GM19023 (cell line): Measurements from ENCODE around the gene KRTAP20-2.

Experiments used
- ATAC-seq: cut with Tn5 transposase; IDR thresholded peaks from one replicate; pipeline ENCODE4 v1.9.1; 2021; ENCODE audit warnings: mild to moderate bottlenecking, moderate library complexity; ENCODE audit not compliant: unreplicated experiment

Gene KRTAP20-2

DNA sequence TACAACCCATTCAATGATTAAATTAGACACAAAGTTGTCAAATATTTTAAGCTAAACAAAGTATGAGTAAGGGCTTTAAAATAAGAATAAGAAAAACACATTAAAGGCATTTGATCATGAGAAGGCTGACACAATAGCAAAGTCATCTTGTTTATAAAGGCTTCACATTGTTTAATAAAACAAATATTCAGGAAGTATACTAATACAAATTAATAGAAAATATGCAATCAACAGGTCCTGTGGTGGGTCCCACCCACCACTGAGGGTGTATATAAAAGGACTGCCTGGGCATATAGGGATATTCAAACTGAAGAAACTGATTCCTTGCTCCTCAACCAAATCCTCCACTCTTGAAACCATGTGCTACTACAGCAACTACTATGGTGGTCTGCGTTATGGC, at the start of gene KRTAP20-2:
TSS of gene KRTAP20-2 (plus strand) at position 301 of the 400 bp plus-strand sequence. CDS start at position 359, 58 bp downstream.
- ATAC-seq, result no peak

DNA sequence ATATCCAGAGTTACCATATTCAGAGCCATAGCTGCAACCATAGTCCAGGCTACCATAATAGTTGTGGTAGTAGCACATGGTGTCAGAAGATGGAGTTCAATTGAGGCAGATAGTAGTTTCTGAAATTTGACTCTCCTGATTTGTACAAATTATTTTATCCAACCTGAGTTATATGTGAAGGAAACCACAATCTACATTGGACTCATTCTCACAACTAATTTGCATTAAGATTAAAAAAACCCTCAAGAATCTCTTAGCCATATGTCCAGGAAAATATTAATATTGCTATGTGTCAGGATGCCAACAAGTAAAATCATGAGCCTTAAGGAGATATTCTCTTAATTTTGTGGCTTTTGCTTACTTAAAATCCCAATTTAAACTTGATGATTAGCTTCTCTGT, 44.7 kb upstream of the KRTAP20-2 start, which contains the start of gene KRTAP22-2:
TSS of gene KRTAP22-2 (minus strand) at position 101 of the 400 bp plus-strand sequence.
- no peak for ATAC-seq

DNA sequence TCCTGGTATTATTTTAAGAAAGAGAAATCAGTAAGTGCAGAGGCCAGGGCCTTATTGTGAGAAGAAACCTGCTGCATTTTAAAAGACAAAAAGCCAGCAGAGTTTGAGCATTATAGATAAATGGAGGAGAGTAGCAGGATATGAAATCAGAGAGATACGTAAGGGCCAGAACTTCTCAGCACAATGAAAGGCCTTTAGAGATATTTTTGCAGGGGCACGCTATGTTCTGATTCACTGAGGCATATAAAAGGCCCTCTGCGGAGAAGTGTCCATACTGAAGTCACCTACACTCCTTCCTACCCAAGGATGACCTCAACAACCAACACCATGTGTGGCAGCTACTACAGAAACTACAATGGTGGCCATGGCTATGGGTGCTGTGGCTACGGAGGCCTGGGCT, 42.9 kb upstream of the KRTAP20-2 start, which contains the start of gene KRTAP6-3:
TSS of gene KRTAP6-3 (plus strand) at position 301 of the 400 bp plus-strand sequence. CDS start at position 307, 6 bp downstream.
- no peak for ATAC-seq

DNA sequence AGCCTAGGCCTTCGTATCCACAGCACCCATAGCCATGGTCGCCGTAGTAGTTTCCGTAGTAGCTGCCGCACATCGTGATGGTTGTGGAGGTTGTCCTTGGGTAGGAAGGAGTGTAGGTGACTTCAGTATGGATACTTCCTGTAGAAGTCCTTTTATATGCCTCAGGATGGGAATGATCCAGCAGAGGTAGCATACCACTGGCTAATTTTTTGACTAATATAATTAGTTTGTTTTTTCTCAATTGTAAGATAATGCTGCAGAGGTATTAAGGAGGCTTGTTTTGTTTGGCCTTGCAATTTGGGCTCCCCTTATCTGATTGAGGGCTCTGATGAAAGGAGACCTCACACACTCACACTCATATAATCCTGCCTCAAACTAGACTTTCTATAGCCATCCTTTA, 36.2 kb upstream of the KRTAP20-2 start, which contains the start of gene KRTAP6-2:
TSS of gene KRTAP6-2 (minus strand) at position 101 of the 400 bp plus-strand sequence. CDS start at position 73, 28 bp downstream.
- no peak for ATAC-seq

DNA sequence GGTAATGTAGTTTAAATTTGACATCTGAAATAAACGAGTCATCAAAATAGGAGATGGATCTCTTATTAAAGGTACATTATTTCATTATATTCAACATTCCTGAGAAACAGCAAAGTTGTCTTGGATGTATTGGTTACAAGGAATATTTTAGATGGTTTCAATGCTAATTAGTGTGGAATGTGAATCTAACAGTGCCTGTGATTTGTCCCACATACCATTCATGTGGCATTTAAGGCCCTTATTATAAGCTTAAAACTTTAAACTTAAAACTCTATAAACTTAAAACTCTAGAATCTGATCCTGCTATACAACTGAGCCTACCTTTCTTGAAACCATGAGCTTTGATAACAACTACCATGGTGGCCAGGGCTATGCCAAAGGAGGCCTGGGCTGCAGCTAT, 34.2 kb upstream of the KRTAP20-2 start, which contains the start of gene KRTAP22-1:
TSS of gene KRTAP22-1 (plus strand) at position 301 of the 400 bp plus-strand sequence.
- ATAC-seq, result no peak

DNA sequence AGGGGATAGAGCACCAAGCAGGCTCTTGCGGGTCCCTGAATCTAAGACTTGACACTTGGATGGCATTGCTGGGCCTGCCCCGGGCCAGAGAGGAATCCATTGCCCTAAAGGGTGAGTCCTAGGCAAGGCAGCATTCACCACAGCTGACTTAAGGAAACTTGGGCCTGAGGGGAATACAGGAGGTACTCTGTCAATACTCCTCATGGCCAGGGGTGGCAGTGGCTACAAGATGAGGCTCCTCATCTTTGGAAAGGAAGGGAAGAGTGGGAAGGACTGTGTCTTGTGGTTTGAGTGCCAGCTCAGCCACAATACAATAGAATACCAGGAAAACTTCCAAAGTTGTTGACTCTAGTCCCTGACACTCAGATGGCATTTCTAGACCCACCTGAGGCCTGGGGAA, 29.0 kb upstream of the KRTAP20-2 start:
- no peak for ATAC-seq

DNA sequence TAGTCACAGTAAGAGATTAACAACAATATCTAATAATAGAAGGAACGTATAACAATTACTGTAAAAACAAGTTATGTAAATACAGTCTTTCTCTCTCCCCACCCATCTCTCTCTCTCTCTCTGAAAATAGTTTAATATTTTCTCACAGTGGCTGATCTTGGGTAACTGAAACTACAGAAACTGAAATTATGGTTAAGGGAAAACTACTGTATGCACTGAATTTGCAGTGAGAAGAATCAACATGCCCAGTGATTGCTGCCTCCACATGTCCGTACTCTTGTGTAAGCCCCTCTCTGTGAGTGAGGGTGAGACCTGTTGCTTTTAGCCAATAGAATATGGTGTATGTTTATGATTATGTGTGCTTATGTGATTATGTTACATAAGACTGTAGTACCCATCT, 22.9 kb upstream of the KRTAP20-2 start:
- no peak for ATAC-seq

DNA sequence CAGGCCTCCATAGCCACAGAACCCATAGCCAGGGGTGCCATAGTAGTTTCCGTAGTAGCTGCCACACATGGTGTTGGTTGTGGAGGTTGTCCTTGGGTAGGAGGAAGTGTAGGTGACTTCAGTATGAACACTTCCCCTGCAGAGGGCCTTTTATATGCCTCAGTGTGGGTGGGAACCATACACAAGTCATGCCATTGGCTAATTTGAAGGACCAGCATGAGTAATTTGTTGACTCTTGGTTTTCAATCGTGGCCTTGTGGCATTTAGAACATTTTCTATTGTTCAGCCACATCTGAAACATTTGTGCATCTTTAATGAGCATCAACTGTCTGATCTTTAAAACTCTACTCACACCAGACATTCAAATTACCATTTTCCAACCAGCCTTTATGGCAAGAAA, 21.2 kb upstream of the KRTAP20-2 start, which contains the start of gene KRTAP6-1:
TSS of gene KRTAP6-1 (minus strand) at position 95 of the 400 bp plus-strand sequence. CDS start at position 69, 26 bp downstream.
- ATAC-seq, result no peak

DNA sequence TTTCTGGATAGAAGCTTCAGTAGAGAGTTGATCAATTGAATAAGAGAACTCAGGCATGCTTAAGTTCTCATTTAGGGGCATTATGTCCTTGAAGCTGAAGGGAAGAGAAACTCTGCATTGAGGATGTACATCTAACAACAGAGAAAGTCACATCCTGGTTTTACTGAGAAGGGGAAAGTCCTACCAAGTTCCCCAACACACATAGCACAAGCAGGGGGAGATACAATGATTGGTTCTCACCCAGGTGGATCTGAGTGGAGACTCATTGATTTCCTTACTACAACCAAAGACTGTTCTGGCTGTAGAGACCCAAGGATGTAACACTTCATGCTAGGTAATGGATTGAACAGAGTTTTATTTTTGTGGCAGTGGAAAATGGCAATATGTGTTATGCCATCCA, 19.8 kb upstream of the KRTAP20-2 start:
- no peak for ATAC-seq

DNA sequence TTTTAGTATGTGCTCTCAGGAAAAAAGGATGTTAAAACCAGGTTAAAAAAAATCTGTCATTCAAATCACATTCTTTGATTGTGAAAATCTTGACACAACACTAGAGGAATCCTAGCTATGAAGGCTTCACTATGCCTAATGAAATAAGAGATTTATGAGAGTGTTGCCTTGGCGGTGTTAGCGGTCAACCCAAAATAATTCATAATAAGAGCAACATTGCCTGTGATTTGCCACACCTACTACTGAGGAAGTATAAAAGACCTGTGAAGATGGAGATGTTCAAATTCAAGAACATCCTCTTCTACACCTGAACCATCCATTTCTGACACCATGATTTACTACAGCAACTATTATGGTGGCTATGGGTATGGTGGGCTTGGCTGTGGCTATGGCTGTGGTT, 18.9 kb upstream of the KRTAP20-2 start, which contains the start of gene KRTAP20-1:
TSS of gene KRTAP20-1 (plus strand) at position 301 of the 400 bp plus-strand sequence. CDS start at position 331, 30 bp downstream.
- ATAC-seq, result no peak

DNA sequence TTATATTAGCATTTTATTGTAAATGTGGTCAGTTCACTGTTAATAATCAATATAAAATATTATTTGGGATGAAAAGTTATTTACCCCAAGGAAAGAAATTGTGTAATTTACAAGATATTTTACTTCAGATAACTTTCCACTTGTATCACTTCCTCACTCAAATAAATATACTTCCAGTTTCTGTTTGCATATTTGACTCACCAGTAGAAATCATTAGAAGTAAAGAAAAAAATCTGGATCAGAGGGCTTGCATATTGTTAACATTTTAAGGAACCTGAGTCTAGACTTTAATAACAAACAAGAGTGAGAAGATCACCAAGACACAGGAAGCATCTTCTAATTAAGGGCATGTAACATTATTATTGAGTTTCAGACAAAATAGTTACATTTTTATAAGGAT, 14.9 kb upstream of the KRTAP20-2 start:
- ATAC-seq, result no peak

DNA sequence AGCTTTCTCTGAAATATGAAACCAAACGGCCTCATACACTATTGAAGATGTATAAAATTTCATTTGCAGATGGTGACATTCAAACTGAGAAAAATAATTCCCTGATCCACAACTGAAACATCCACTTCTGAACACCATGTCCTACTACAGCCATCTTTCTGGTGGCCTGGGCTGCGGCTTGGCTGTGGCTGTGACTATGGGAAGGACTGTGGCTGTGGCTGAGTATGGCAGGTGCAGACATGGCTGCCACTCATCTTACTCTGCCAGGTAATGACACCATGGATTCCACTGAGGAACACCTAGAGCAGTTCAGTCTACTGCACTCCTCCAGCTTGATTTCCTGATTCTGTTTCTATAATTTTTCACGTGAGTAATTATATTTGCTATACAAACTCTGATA, 14.5 kb upstream of the KRTAP20-2 start, which contains the start of gene KRTAP20-4:
TSS of gene KRTAP20-4 (plus strand) at position 106 of the 400 bp plus-strand sequence.
- no peak for ATAC-seq

DNA sequence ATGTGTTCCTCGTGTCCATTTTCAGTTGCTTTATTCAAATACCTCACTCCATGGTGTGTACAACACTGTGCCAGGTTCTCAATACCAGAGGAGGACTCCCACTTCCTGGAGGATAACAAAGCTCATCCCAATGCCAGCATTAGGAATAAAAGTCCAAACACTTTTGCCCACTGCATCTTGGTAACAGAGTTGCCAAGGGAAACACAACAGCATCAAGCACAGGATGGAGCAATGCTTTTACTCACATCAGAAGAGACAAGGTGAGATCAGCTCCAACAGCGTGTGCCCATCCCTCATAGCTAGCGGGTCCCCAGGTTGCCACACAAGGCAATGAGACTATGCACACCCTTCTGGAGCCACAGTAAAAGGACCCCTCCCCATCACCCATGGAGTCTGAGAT, 11.6 kb upstream of the KRTAP20-2 start:
- no peak for ATAC-seq

DNA sequence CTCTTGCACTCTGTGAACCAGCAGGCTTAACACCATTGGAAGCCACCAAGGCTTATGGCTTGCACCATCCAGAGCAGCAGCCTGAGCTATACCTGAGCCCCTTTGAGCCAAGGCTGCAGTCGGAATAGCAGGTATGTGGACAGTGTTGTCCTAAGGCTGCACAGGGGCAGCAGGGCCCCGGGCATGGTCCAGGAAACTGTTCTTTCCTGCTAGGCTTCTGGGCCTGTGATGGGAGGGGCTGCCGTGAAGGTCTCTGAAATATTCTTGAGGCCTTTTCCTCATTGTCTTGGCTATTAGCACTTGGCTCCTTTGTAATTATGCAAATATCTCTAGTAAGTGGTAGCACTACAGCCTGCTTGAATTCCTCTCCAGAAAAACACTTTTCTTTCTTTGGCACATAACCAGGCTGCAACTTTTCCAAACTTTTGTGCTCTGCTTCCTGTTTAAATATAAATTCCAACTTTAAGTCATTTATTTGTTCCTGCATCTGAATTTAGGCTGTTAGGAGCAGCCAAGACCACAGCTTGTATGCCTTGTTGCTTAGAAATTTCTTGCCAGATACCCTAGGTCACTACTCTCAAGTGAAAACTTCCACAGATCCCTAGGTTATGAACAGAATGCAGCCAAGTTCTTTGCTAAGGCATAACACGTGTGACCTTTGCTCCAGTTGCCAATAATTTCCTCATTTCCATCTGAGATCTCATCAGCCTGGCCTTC, 9.4 kb upstream of the KRTAP20-2 start:
- no peak for ATAC-seq

DNA sequence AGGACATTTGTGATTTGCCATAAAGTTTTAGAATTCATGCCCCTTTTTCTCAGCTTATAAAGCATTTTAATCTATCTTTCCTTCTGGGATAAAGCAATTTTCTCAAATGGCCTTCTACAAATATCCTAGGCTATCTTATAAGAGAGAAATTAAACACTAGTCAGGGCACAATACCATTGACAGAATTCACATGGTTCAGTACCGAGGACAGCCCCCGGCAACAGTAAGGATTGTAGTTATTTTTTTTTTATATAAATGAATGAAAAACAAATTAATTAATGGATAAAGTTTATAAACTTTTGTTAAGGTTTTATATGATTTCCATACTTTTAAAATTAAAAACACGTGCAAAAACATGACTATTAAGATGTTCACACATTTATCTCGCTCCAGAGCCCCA, 6.9 kb upstream of the KRTAP20-2 start:
- no peak for ATAC-seq

DNA sequence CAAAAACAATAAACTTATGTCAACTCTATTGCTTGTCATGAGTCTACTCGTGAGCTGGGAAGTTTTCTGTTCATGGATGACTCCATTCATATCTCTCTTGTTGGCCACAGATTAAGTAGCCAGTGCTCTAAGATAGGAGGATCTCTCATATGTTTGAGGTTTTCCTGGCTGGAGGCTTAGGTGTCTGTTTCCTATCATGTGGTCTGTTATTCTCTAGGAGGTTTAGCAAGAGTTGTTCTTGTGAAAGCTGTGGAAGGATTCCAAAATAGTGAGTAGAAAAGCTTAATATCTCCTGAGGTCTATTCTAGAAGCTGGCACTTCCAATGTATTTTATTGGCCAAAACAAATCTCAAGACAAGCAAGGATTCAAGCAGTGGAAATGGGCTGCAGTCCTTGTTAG, 5.8 kb upstream of the KRTAP20-2 start:
- no peak for ATAC-seq

DNA sequence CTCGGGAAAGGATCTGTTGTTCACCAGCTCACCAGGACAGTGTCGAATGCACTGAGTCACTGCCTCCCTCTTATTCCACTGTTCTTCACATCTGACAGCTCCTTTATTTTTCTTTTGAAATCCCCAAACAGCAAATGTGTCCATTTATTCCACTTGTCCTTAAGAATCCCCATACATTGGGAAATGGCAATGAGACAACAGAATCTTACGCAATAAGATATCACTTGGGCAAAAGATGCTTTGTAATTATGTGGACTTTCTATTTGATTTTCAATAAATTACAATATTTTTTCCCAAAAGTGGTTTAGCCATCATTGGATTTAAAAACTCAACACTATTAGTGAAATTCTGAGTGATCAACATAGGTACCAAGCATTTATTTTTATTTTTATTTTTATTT, 3.7 kb downstream of the KRTAP20-2 start:
- no peak for ATAC-seq

DNA sequence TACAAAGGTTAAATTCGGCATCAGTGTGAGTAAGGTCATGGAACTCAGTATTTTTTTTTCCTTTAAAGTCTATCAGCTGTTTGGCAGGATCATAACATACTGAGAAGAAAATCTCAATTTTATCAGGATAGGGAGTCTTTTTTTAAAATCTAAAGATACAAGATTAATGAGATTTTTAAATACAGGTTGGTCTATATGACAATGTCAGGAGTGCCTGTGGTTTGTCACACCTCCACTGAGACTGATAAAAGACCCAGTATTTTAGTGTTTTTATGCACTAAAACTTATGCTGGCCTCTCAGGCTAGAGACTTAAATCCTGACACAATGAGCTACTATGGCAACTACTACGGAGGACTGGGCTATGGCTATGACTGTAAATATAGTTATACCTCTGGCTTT, 7.6 kb downstream of the KRTAP20-2 start, which contains the start of gene KRTAP20-3:
TSS of gene KRTAP20-3 (plus strand) at position 301 of the 400 bp plus-strand sequence.
- no peak for ATAC-seq

DNA sequence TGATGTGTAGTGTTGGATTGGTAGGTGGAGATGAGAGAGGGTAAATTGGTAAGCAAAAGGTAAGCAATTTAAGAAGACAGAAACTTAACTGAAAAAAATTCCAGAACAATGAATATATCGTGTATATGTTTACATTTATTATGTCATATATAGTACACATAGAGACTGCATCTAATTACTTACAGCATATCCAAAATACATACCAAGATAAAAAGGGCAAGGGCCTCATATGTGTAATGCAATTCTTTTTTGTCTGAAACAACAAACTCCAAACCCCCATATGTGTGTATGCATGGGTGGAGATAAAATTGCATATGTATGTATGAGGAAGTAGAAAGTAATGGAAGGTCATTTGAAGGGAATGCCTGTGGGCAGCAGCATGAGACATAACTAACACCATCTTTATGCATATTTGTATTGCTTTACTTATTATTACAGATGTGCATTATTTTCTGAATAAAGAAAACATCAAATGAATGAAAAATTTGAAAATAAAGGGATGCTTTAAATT, 12.0 kb downstream of the KRTAP20-2 start:
- no peak for ATAC-seq

DNA sequence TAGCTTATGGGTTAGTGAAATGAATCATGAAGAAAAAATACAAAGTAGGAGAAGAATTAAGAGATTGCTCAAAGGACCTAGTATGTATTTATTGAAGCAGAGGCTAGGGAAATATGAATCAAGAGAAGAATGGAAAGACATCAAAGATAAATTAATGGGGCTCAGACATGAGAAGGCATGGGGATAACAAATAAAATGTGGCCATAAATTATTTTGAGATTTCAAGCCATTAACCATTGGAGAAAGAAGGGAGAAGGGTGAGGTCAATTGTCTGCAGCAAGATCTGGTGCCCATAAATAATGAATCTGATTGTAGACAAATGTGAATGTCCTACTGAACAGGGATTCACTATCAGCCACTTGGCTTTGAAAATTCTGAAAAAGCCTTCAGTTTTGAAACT, 17.9 kb downstream of the KRTAP20-2 start:
- no peak for ATAC-seq

DNA sequence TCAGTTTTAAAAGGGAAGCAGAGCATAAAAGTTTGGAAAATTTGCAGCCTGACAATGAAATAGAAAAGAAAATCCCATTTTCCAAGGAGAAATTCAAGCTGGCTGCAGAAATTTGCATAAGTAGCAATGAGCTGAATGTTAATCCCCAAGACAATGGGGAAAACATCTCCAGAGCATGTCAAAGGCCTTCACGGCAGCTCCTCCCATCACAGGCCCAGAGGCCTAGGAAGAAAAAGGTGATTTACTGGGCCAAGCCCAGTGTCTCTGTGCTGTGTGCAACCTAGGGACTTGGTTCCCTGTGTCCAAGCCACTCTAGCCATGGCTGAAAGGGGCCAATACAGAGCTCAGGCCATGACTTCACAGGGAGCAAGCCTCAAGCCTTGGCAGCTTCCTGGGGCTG, 33.8 kb downstream of the KRTAP20-2 start:
- no peak for ATAC-seq
